H9 (cell line): ENCODE results near the gene UQCRC2. TPM values are rescaled to one million over a fixed set of nuclear protein-coding genes. Genes with fewer than 3 reads are reported as not detected.

Source experiments
- DNase-seq: peaks from one replicate; pipeline ENCODE4 v3.0.0-alpha.2; 2017
- H2AFZ ChIP-seq: one replicate; pipeline ENCODE4 v1.6.1; 2013; ENCODE audit warnings: mild to moderate bottlenecking, low read length, control low read depth, moderate library complexity
- H2AK5ac ChIP-seq: 2 replicates; pipeline ENCODE4 v1.6.1; 2013; ENCODE audit warnings: low read length, control low read depth, mixed read lengths; ENCODE audit not compliant: insufficient read length
- H2BK120ac ChIP-seq: one replicate; pipeline ENCODE4 v1.6.1; 2013; ENCODE audit warnings: low read depth, mild to moderate bottlenecking, low read length, control low read depth, inconsistent platforms; ENCODE audit not compliant: poor library complexity, severe bottlenecking
- H2BK12ac ChIP-seq: 2 replicates; pipeline ENCODE4 v1.6.1; 2013; ENCODE audit warnings: low read length, control low read depth, mixed read lengths, low read depth; ENCODE audit not compliant: insufficient read length
- H2BK15ac ChIP-seq: 2 replicates; pipeline ENCODE4 v1.6.1; 2013; ENCODE audit warnings: low read depth, low read length, control low read depth
- H2BK20ac ChIP-seq: one replicate; pipeline ENCODE4 v1.6.1; 2013; ENCODE audit warnings: low read depth, mild to moderate bottlenecking, low read length, control low read depth, inconsistent platforms; ENCODE audit not compliant: poor library complexity, severe bottlenecking
- H2BK5ac ChIP-seq: 2 replicates; pipeline ENCODE4 v1.6.1; 2013; ENCODE audit warnings: low read length, control low read depth, mixed read lengths; ENCODE audit not compliant: insufficient read length
- H3K14ac ChIP-seq: 2 replicates; pipeline ENCODE4 v1.6.1; 2013; ENCODE audit warnings: low read length, control low read depth; ENCODE audit not compliant: insufficient read depth
- H3K18ac ChIP-seq: 2 replicates; pipeline ENCODE4 v1.6.1; 2013; ENCODE audit warnings: low read depth, mild to moderate bottlenecking, mixed read lengths, low read length, control low read depth; ENCODE audit not compliant: insufficient read length
- H3K23ac ChIP-seq: 2 replicates; pipeline ENCODE4 v1.6.1; 2013; ENCODE audit warnings: low read length, control low read depth, mixed read lengths, low read depth; ENCODE audit not compliant: insufficient read length
- H3K23me2 ChIP-seq: 2 replicates; pipeline ENCODE4 v1.6.1; 2013; ENCODE audit warnings: low read depth, mild to moderate bottlenecking, mixed read lengths, low read length, control low read depth; ENCODE audit not compliant: insufficient read length, poor library complexity, severe bottlenecking
- H3K27ac ChIP-seq: 2 replicates; pipeline ENCODE4 v1.5.1; 2013; ENCODE audit warnings: low read length, control low read depth, mixed read lengths, low read depth; ENCODE audit not compliant: insufficient read length
- H3K27me3 ChIP-seq: 2 replicates; pipeline ENCODE4 v1.6.1; 2013; ENCODE audit warnings: low read length, control low read depth, inconsistent platforms; ENCODE audit not compliant: insufficient read depth
- H3K4ac ChIP-seq: 2 replicates; pipeline ENCODE4 v1.6.1; 2013; ENCODE audit warnings: low read depth, mild to moderate bottlenecking, control low read depth, inconsistent platforms, low read length, moderate library complexity
- H3K4me1 ChIP-seq: 2 replicates; pipeline ENCODE4 v1.6.1; 2013; ENCODE audit warnings: low read length, control low read depth, inconsistent platforms; ENCODE audit not compliant: insufficient read depth
- H3K4me2 ChIP-seq: 2 replicates; pipeline ENCODE4 v1.6.1; 2013; ENCODE audit warnings: low read length, control low read depth, mixed read lengths; ENCODE audit not compliant: insufficient read length, insufficient read depth
- H3K56ac ChIP-seq: 2 replicates; pipeline ENCODE4 v1.6.1; 2013; ENCODE audit warnings: low read depth, mild to moderate bottlenecking, mixed read lengths, low read length, control low read depth; ENCODE audit not compliant: insufficient read length
- H3K79me1 ChIP-seq: 2 replicates; pipeline ENCODE4 v1.6.1; 2013; ENCODE audit warnings: low read depth, mild to moderate bottlenecking, moderate library complexity, low read length, control low read depth, inconsistent platforms; ENCODE audit not compliant: insufficient read depth, poor library complexity, severe bottlenecking
- H3K79me2 ChIP-seq: 2 replicates; pipeline ENCODE4 v1.6.1; 2013; ENCODE audit warnings: low read length, control low read depth, inconsistent platforms; ENCODE audit not compliant: insufficient read depth
- H3K9ac ChIP-seq: 2 replicates; pipeline ENCODE4 v1.6.1; 2013; ENCODE audit warnings: low read length, control low read depth, mixed read lengths; ENCODE audit not compliant: insufficient read length; ENCODE audit errors: extremely low read depth
- H3K9me3 ChIP-seq: one replicate; pipeline ENCODE4 v1.6.1; 2013; ENCODE audit warnings: low read depth, low read length, inconsistent platforms; ENCODE audit not compliant: control insufficient read depth
- H3T11ph ChIP-seq: one replicate; pipeline ENCODE4 v1.6.1; 2013; ENCODE audit warnings: mild to moderate bottlenecking, low read length, control low read depth, inconsistent platforms
- H4K20me1 ChIP-seq: one replicate; pipeline ENCODE4 v1.6.1; 2013; ENCODE audit not compliant: control insufficient read depth, insufficient read length, insufficient read depth
- H4K5ac ChIP-seq: 2 replicates; pipeline ENCODE4 v1.6.1; 2013; ENCODE audit warnings: low read depth, mild to moderate bottlenecking, mixed read lengths, low read length, control low read depth; ENCODE audit not compliant: insufficient read length
- H4K8ac ChIP-seq: replicated peaks from 2 replicates; pipeline ENCODE4 v1.6.1; 2013; ENCODE audit warnings: low read length, control low read depth, mixed read lengths, low read depth; ENCODE audit not compliant: insufficient read length
- H4K91ac ChIP-seq: 2 replicates; pipeline ENCODE4 v1.6.1; 2013; ENCODE audit warnings: low read depth, mild to moderate bottlenecking, moderate library complexity, mixed read lengths, low read length, control low read depth; ENCODE audit not compliant: insufficient read length
- H3K27ac Mint-ChIP-seq, 3 experiments: 2 replicates in 2 of 3; 3 replicates in 1 of 3; pipeline ENCODE4 v1.8.0; 2020 to 2021; ENCODE audit warnings: mixed read lengths in 3 of 3, mild to moderate bottlenecking in 1 of 3, moderate library complexity in 1 of 3
- H3K27me3 Mint-ChIP-seq: 2 replicates; pipeline ENCODE4 v1.8.0; 2021; ENCODE audit warnings: low read depth, mild to moderate bottlenecking, moderate library complexity, mixed read lengths
- H3K36me3 Mint-ChIP-seq, 3 experiments: 2 replicates in 2 of 3; 3 replicates in 1 of 3; pipeline ENCODE4 v1.8.0; 2020 to 2021; ENCODE audit warnings: low read depth in 3 of 3, mixed read lengths in 3 of 3; ENCODE audit not compliant: insufficient read depth in 1 of 3
- H3K4me1 Mint-ChIP-seq, 2 experiments: 2 replicates each; pipeline ENCODE4 v1.8.0; 2020; ENCODE audit warnings: mixed read lengths in 2 of 2
- H3K4me3 Mint-ChIP-seq, 2 experiments: 2 replicates in 1 of 2; 3 replicates in 1 of 2; pipeline ENCODE4 v1.8.0; 2020 to 2021; ENCODE audit warnings: mild to moderate bottlenecking in 2 of 2, mixed read lengths in 2 of 2, moderate library complexity in 1 of 2
- H3K9me3 Mint-ChIP-seq, 2 experiments: 2 replicates in 1 of 2; 3 replicates in 1 of 2; pipeline ENCODE4 v1.8.0; 2020; ENCODE audit warnings: mild to moderate bottlenecking in 2 of 2, mixed read lengths in 2 of 2, moderate library complexity in 1 of 2
- WGBS: extraction: QIAGEN DNeasy Blood & Tissue Kit; methylation state at CpG from one replicate; pipeline ENCODE4 v1.1.7; 2013; ENCODE audit warnings: missing lambda C conversion rate, low lambda C conversion rate, mixed read lengths; ENCODE audit not compliant: insufficient read length; ENCODE audit errors: extremely low coverage; 5-methylcytosine and 5-hydroxymethylcytosine counted together
- total RNA-seq: library from RNA; stranded (reverse); gene quantifications from 2 replicates; pipeline ENCODE4 v1.2.1, GENCODE V29; 2021
- TF ChIP-seq, protein P1 (sequence below): fragments of 200-600 bp; sonication (generic); conservative IDR thresholded peaks from 3 replicates; pipeline ENCODE4 v1.8.0; 2021; ENCODE audit warnings: antibody characterized with exemption, mild to moderate bottlenecking

The UQCRC2 gene
- total RNA-seq, 1 experiment from 2014 or later = 228 TPM

DNA sequence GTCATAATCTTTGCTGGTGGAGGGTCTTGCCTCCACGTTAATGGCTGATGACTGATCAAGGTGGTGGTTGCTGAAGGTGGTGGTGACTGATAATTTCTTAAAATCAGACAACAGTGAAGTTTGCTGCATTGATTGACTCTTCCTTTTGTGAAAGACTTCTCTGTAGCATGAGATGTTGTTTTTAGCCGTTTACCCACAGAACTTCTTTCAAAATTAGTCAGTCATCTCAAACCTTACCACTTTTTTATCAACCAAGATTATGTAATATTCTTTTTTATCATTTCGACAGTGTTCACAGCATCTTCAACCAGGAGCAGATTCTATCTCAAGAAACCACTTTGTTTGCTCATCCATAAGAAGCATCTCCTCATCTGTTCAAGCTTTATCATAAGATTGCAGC is 5.9 kb downstream of the UQCRC2 start:
- Mint-ChIP-seq H3K4me1 (peaks cover 3 to 6% of the 10 kb centered on the region in 2 experiments), H3K9me3 (no peaks in the 10 kb centered on the region), H3K27me3 (no peaks in the 10 kb centered on the region), H3K27ac (no peak overlapping the region), H3K4me3 (no peak overlapping the region), H3K36me3 (peaks cover 33 to 75% (median 71%) of the 10 kb centered on the region in 3 experiments; a peak in 6 of 7 replicates)
- Histone ChIP-seq H4K5ac (no peak overlapping the region), H3T11ph (no peak overlapping the region), H2BK5ac (no peak overlapping the region), H3K4ac (no peak overlapping the region), H2BK15ac (no peak overlapping the region), H3K14ac (no peak overlapping the region), H2AFZ (no peak overlapping the region), H4K8ac (no peak overlapping the region), H3K56ac (no peak overlapping the region), H2AK5ac (no peak overlapping the region), H4K20me1 (no peaks in the 10 kb centered on the region), H2BK120ac (no peak overlapping the region), H3K27ac (no peak overlapping the region), H3K27me3 (no peaks in the 10 kb centered on the region), H3K79me2 (peaks cover 6% of the 10 kb centered on the region; the same call in 1 of the 2 replicates), H2BK20ac (no peak overlapping the region), H4K91ac (no peak overlapping the region), H3K4me1 (no peaks in the 10 kb centered on the region), H3K23ac (no peak overlapping the region), H3K79me1 (no peaks in the 10 kb centered on the region), H3K23me2 (peaks cover under 1% of the 10 kb centered on the region), H3K18ac (no peak overlapping the region), H2BK12ac (no peak overlapping the region), H3K9ac (no peak overlapping the region), H3K4me2 (no peak overlapping the region), H3K9me3 (no peaks in the 10 kb centered on the region)
- TF ChIP-seq, protein P1, sequence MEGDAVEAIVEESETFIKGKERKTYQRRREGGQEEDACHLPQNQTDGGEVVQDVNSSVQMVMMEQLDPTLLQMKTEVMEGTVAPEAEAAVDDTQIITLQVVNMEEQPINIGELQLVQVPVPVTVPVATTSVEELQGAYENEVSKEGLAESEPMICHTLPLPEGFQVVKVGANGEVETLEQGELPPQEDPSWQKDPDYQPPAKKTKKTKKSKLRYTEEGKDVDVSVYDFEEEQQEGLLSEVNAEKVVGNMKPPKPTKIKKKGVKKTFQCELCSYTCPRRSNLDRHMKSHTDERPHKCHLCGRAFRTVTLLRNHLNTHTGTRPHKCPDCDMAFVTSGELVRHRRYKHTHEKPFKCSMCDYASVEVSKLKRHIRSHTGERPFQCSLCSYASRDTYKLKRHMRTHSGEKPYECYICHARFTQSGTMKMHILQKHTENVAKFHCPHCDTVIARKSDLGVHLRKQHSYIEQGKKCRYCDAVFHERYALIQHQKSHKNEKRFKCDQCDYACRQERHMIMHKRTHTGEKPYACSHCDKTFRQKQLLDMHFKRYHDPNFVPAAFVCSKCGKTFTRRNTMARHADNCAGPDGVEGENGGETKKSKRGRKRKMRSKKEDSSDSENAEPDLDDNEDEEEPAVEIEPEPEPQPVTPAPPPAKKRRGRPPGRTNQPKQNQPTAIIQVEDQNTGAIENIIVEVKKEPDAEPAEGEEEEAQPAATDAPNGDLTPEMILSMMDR = no peak
- WGBS = no CpG with 5 or more reads among the region's 3 CpGs
- no peak for DNase-seq
